ENCODE measurements around the gene PVR. TPM values are rescaled to one million over a fixed set of nuclear protein-coding genes. Genes with fewer than 3 reads are reported as not detected.
"Not testable (repeated sequence)": the region's sequence is repeated elsewhere in the genome, so short reads cannot be mapped to it uniquely, and the experiment has no call there.

PVR gene
- total RNA-seq, 2 experiments from 2014 or later: 1.9 TPM

DNA sequence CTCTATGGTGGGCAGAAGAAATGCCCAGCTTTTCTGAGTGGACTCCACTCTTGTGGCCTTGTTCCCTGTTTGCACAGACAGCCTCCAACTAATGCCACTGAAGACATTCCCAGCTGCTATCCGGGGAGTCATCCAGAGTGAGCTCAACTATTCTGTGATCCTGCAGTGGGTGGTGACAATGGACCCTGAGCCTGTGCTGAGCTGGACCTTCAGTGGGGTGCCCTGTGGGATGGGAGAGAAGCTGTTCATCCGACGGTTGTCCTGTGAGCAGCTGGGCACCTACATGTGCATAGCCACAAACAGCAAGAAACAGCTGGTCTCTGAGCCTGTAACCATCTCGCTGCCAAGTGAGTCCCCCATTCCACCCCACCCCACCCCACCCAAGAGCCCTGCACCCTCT, 20.1 kb upstream of the PVR start:
- Mint-ChIP-seq H3K4me1 (no peaks in the 10 kb centered on the region), H3K27me3 (no peaks in the 10 kb centered on the region), H3K4me3 (no peak overlapping the region), H3K9me3 (no peaks in the 10 kb centered on the region), H3K36me3 (ENCODE audit: low read depth) (no peaks in the 10 kb centered on the region), H3K27ac (no peak overlapping the region)
- CTCF ChIA-PET: no interaction called here
- POLR2A ChIA-PET: no interaction called here
- no peak for DNase-seq

- Mint-ChIP-seq H3K27ac (no peak overlapping the region), H3K36me3 (ENCODE audit: low read depth) (no peaks in the 10 kb centered on the region), H3K4me3 (no peak overlapping the region), H3K9me3 (no peaks in the 10 kb centered on the region), H3K27me3 (no peaks in the 10 kb centered on the region), H3K4me1 (no peaks in the 10 kb centered on the region)
- CTCF ChIA-PET: interaction anchor here (1.4 kb wide), 1 partner anchor 146 kb away, joined by 4 read pairs; no protein-coding TSS in a partner anchor
- DNase-seq: no peak
- POLR2A ChIA-PET: no interaction called here
Measured at GRCh38 chr19:44624840-44625354, 18.8 kb upstream of the PVR start.

- H3K27ac Mint-ChIP-seq; H3K27me3 Mint-ChIP-seq; POLR2A ChIA-PET; H3K36me3 Mint-ChIP-seq (ENCODE audit: low read depth); H3K4me1 Mint-ChIP-seq; DNase-seq; H3K4me3 Mint-ChIP-seq; H3K9me3 Mint-ChIP-seq: not testable (repeated sequence)
- CTCF ChIA-PET: interaction anchor here (1.4 kb wide), 1 partner anchor 145 kb away, joined by 4 read pairs; no protein-coding TSS in a partner anchor
Measured at GRCh38 chr19:44625637-44626036, 18.1 kb upstream of the PVR start.

DNA sequence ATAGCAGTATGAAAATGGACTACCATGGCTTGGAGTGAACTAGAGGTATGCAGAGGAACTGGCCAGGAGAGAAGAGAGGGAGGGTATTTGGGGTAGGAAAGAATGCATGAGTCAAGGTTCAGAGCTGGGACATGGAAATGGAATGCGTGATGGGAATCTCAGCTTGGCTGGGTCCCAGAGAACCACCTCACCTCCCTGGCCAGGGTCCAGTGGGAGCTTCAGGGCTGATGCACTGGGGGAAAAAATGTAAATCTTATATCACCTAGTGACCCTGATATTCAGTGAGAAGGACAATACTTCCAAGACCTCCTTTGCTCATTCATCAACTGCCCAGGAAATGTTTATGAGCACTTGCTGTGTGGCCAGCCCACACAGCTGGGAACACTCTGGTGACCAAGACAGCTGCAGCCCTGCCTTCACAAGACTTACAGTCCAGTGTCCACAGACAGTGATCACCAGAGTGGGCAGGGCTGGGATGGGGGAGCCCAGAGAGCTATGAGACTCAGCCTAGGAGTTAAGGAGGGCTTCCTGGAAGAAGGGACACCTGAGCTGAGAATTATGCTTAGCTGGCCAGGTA, 17.6 kb upstream of the PVR start:
- ChIA-PET CTCF (interaction anchor here (1.4 kb wide), 1 partner anchor 145 kb away, joined by 4 read pairs; no protein-coding TSS in a partner anchor), POLR2A (no interaction called here)
- no peak for DNase-seq
- no peaks in the 10 kb centered on the region for H3K36me3 Mint-ChIP-seq (ENCODE audit: low read depth)
- no peaks in the 10 kb centered on the region for H3K4me1 Mint-ChIP-seq
- no peak overlapping the region for H3K27ac Mint-ChIP-seq
- no peaks in the 10 kb centered on the region for H3K27me3 Mint-ChIP-seq
- H3K9me3 Mint-ChIP-seq: no peaks in the 10 kb centered on the region
- H3K4me3 Mint-ChIP-seq: no peak overlapping the region

GRCh38 chr19:44627631-44628030, 16.1 kb upstream of the PVR start:
- CTCF ChIA-PET: interaction anchor here (0.7 kb wide), 1 partner anchor 16 kb away, joined by 3 read pairs; the partner anchor contains the start of gene PVR
- no peak for DNase-seq
- POLR2A ChIA-PET: no interaction called here
- no peaks in the 10 kb centered on the region for H3K27me3 Mint-ChIP-seq
- no peak overlapping the region for H3K4me3 Mint-ChIP-seq
- H3K4me1 Mint-ChIP-seq: no peaks in the 10 kb centered on the region
- H3K9me3 Mint-ChIP-seq: no peaks in the 10 kb centered on the region
- no peaks in the 10 kb centered on the region for H3K36me3 Mint-ChIP-seq (ENCODE audit: low read depth)
- no peak overlapping the region for H3K27ac Mint-ChIP-seq

GRCh38 chr19:44628793-44629192, 14.9 kb upstream of the PVR start:
- no peaks in the 10 kb centered on the region for H3K27me3 Mint-ChIP-seq
- ChIA-PET CTCF (no interaction called here), POLR2A (no interaction called here)
- H3K9me3 Mint-ChIP-seq: no peaks in the 10 kb centered on the region
- no peaks in the 10 kb centered on the region for H3K4me1 Mint-ChIP-seq
- no peaks in the 10 kb centered on the region for H3K36me3 Mint-ChIP-seq (ENCODE audit: low read depth)
- no peak overlapping the region for H3K27ac Mint-ChIP-seq
- DNase-seq: no peak
- no peak overlapping the region for H3K4me3 Mint-ChIP-seq

DNA sequence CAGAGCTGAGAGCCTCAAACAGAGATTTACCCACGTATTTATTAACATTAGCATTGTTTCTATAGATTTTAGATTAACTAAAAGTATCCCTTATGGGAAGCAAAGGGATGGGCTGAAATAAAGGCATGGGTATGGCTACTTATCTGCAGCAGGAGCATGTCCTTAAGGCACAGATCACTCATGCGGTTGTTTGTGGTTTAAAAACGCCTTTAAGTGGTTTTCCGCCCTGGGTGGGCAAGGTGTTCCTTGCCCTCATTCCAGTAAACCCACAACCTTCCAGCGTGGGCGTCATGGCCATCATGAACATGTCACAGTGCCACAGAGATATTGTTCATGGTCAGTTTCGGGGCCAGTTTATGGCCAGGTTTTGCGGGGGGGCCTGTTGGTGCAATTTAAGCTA, 12.1 kb upstream of the PVR start:
- H3K4me1 Mint-ChIP-seq; DNase-seq; H3K36me3 Mint-ChIP-seq (ENCODE audit: low read depth); H3K4me3 Mint-ChIP-seq; H3K9me3 Mint-ChIP-seq; POLR2A ChIA-PET; H3K27me3 Mint-ChIP-seq; H3K27ac Mint-ChIP-seq: not testable (repeated sequence)
- CTCF ChIA-PET: interaction anchor here (0.6 kb wide), 1 partner anchor 143 kb away, joined by 4 read pairs; no protein-coding TSS in a partner anchor

GRCh38 chr19:44634058-44634457, 9.7 kb upstream of the PVR start:
- H3K4me3 Mint-ChIP-seq; H3K27ac Mint-ChIP-seq; DNase-seq; H3K4me1 Mint-ChIP-seq; H3K36me3 Mint-ChIP-seq (ENCODE audit: low read depth); H3K9me3 Mint-ChIP-seq; POLR2A ChIA-PET; H3K27me3 Mint-ChIP-seq: not testable (repeated sequence)
- CTCF ChIA-PET: interaction anchor here (1.1 to 1.2 kb wide), 2 partner anchors 23 to 136 kb away, joined by 3 read pairs; no protein-coding TSS in a partner anchor

DNA sequence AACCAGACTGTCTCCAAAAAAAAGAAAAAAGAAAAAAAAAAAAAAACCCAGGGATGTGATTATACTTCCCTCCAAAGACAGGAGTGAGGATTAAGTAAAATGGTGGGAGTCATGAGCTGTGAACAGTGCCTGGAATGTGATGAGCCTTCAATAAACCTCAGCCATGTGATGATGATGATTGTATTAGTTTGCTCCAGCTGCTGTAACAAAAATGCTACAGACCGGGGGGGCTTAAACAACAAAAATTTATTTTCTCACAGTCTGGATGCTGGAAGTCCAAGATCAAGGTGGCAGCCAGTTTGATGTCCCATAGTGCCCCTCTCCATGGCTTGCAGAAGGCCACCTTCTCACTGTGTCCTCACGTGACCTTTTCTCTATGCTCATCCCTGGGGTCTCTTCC, 8.9 kb upstream of the PVR start:
- H3K36me3 Mint-ChIP-seq (ENCODE audit: low read depth): no peaks in the 10 kb centered on the region
- no peak overlapping the region for H3K4me3 Mint-ChIP-seq
- H3K4me1 Mint-ChIP-seq: no peaks in the 10 kb centered on the region
- ChIA-PET POLR2A (no interaction called here), CTCF (interaction anchor here (0.6 to 1.1 kb wide), 2 partner anchors 22 to 28 kb away, joined by 3 to 4 read pairs; no protein-coding TSS in a partner anchor)
- H3K27ac Mint-ChIP-seq: no peak overlapping the region
- H3K27me3 Mint-ChIP-seq: peaks cover 1% of the 10 kb centered on the region
- no peaks in the 10 kb centered on the region for H3K9me3 Mint-ChIP-seq
- DNase-seq: no peak

GRCh38 chr19:44635581-44636438, 7.9 kb upstream of the PVR start:
- Mint-ChIP-seq H3K4me1 (no peaks in the 10 kb centered on the region), H3K27ac (no peak overlapping the region), H3K27me3 (peaks cover 1% of the 10 kb centered on the region), H3K9me3 (no peaks in the 10 kb centered on the region), H3K36me3 (ENCODE audit: low read depth) (no peaks in the 10 kb centered on the region), H3K4me3 (no peak overlapping the region)
- DNase-seq: no peak
- POLR2A ChIA-PET: no interaction called here
- CTCF ChIA-PET: no interaction called here

DNA sequence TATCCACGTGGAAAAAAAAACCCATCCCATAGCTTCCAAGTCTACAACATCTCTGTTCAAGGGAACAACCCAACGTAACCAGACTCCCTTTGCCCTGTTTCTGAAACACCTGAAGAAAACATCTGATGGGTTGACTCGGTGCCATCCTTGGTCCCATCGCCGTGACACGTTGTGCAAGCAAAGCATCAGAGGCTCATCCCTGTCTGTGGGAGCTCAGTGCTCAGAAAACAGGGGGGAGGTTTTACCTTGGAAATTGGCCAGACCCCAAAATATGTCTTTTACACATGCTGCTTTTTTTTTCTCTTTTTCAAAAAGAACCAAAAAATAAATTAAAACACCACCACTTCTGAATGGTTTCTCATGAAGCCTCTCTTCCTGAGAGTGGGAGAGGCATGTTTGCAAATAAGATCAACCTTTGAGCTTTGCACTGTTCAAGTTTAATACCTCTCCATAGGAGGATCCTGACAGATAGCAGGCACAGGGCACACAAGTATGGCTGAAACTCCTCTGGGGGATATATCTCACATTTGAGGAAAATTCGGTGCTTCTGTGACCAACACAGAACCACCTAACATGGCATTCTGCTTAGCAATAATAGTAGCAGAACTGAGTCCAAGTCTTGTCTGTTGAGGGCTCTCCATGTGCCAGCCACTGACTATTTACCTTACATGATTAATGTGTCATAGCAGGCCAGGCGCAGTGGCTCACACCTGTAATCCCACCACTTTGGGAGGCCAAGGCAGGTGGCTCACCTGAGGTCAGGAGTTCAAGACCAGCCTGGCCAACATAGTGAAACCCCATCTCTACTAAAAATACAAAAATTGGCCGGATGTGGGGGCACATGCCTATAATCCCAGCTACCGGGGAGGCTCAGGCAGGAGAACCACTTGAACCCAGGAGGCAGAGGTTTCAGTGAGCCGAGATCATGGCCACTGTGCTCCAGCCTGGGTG, 7.0 kb upstream of the PVR start:
- Mint-ChIP-seq H3K36me3 (ENCODE audit: low read depth) (no peaks in the 10 kb centered on the region), H3K4me3 (no peak overlapping the region), H3K27me3 (peaks cover 6% of the 10 kb centered on the region), H3K9me3 (no peaks in the 10 kb centered on the region), H3K4me1 (no peaks in the 10 kb centered on the region), H3K27ac (no peak overlapping the region)
- CTCF ChIA-PET: interaction anchor here (0.5 kb wide), 1 partner anchor 805 kb away, joined by 4 read pairs; no protein-coding TSS in a partner anchor
- no peak for DNase-seq
- POLR2A ChIA-PET: no interaction called here

- Mint-ChIP-seq H3K27me3 (peaks cover 8% of the 10 kb centered on the region), H3K4me3 (no peak overlapping the region), H3K36me3 (ENCODE audit: low read depth) (no peaks in the 10 kb centered on the region), H3K27ac (no peak overlapping the region), H3K9me3 (no peaks in the 10 kb centered on the region), H3K4me1 (no peaks in the 10 kb centered on the region)
- ChIA-PET POLR2A (no interaction called here), CTCF (no interaction called here)
- no peak for DNase-seq
Measured at GRCh38 chr19:44637390-44637764, 6.3 kb upstream of the PVR start.

GRCh38 chr19:44640518-44640917, 3.2 kb upstream of the PVR start:
- DNase-seq: no peak
- H3K9me3 Mint-ChIP-seq: no peaks in the 10 kb centered on the region
- POLR2A ChIA-PET: no interaction called here
- no peak overlapping the region for H3K4me3 Mint-ChIP-seq
- no peak overlapping the region for H3K27ac Mint-ChIP-seq
- peaks cover 15% of the 10 kb centered on the region for H3K27me3 Mint-ChIP-seq
- H3K4me1 Mint-ChIP-seq: no peaks in the 10 kb centered on the region
- H3K36me3 Mint-ChIP-seq (ENCODE audit: low read depth): no peaks in the 10 kb centered on the region
- CTCF ChIA-PET: no interaction called here
